Measurements from ENCODE around the gene C22orf23. TPM values are rescaled to one million over a fixed set of nuclear protein-coding genes. Genes with fewer than 3 reads are reported as not detected.

C22orf23 gene
- total and polyA plus RNA-seq, 2 of the 13 experiments (the other 11 are each of a cell fraction or from before 2014, with no cell fraction given) = 0.21 to 0.24 TPM

GRCh38 chr22:37990301-37990700 is 36.9 kb upstream of the C22orf23 start (continued):
- no peak for TF ChIP-seq PRDM15 (CRISPR knock-in tag; IDR thresholded peaks at IDR 0.05)
- TF ChIP-seq, protein P1, sequence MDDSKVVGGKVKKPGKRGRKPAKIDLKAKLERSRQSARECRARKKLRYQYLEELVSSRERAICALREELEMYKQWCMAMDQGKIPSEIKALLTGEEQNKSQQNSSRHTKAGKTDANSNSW (CRISPR knock-in tag; IDR thresholded peaks at IDR 0.05; ENCODE audit: borderline replicate concordance) = no peak
- no peak for TF ChIP-seq ZNF512 (CRISPR knock-in tag; IDR thresholded peaks at IDR 0.05)
- no peak for TF ChIP-seq STAT6 (CRISPR knock-in tag; IDR thresholded peaks at IDR 0.05; ENCODE audit: borderline replicate concordance)
- no peak for TF ChIP-seq CC2D1A (CRISPR knock-in tag; IDR thresholded peaks at IDR 0.05)
- TF ChIP-seq RAD21 (CRISPR knock-in tag; IDR thresholded peaks at IDR 0.05) = no peak

All from HepG2 (cell line).